HepG2 (cell line): ENCODE measurements around the gene VASH2. TPM values are rescaled to one million over a fixed set of nuclear protein-coding genes. Genes with fewer than 3 reads are reported as not detected.

Experiments used
- ATAC-seq: fragments of 200-7000 bp; cut with Tn5 transposase; 3 replicates; pipeline ENCODE4 v1.9.1; 2020; ENCODE audit warnings: mild to moderate bottlenecking, moderate library complexity
- BruUV-seq: library from RNA; stranded (reverse); fragments of 400-500 nt; replicated peaks from 2 replicates; lab custom pipeline; 2021; lab: Mats Ljungman, UMichigan
- CTCF ChIA-PET: fragments of 300-600 bp; formaldehyde crosslinking; extraction: SDS; loops from one replicate; lab custom pipeline; 2021; ENCODE audit warnings: low total read pairs, inconsistent platforms, low intra/inter-chr PET ratio; lab: Yijun Ruan, JAX
- POLR2A ChIA-PET: fragments of 350-600 bp; sonication (Branson Sonifier 250); formaldehyde crosslinking; loops from one replicate; lab custom pipeline; 2020; ENCODE audit warnings: antibody characterized with exemption, inconsistent platforms; lab: Yijun Ruan, JAX
- DNase-seq: peaks from one replicate; pipeline ENCODE4 v3.0.0-alpha.2; 2015; ENCODE audit warnings: low spot score
- FAIRE-seq: peaks from 3 replicates; lab custom pipeline; 2011; peaks lifted over from hg19 to GRCh38; lab: Jason Lieb, UNC
- H2AFZ ChIP-seq: one replicate; pipeline ENCODE4 v1.6.1; 2011; ENCODE audit warnings: low read length, inconsistent platforms
- H3K27ac ChIP-seq: fragments of 300-600 bp; 3 replicates; pipeline ENCODE4 v1.8.0; 2011; ENCODE audit warnings: mixed run types, mild to moderate bottlenecking, mixed read lengths, low read length, inconsistent platforms; ENCODE audit not compliant: insufficient read depth; ENCODE audit errors: extremely low read length
- H3K27me3 ChIP-seq, 2 experiments: fragments of 200-600 bp in 1 of 2; 2 replicates in 1 of 2; 3 replicates in 1 of 2; pipeline versions ENCODE4 v1.6.0 to v1.8.0; 2011; ENCODE audit warnings: low read length in 2 of 2, mild to moderate bottlenecking in 2 of 2, moderate library complexity in 2 of 2, inconsistent platforms in 1 of 2; ENCODE audit not compliant: insufficient read depth in 2 of 2, control insufficient read depth in 1 of 2
- H3K36me3 ChIP-seq, 2 experiments: fragments of 200-600 bp in 1 of 2; replicated peaks in 1 of 2; 2 replicates in 1 of 2; 3 replicates in 1 of 2; pipeline versions ENCODE4 v1.5.1 to v1.8.0; 2011; ENCODE audit warnings: low read length in 2 of 2, inconsistent platforms in 1 of 2; ENCODE audit not compliant: insufficient read depth in 2 of 2, control insufficient read depth in 1 of 2
- H3K4me1 ChIP-seq: 2 replicates; pipeline ENCODE4 v1.5.1; 2012; ENCODE audit warnings: low read length, inconsistent platforms; ENCODE audit not compliant: insufficient read depth
- H3K4me2 ChIP-seq: 2 replicates; pipeline ENCODE4 v1.6.0; 2011; ENCODE audit warnings: low read depth, low read length, inconsistent platforms
- H3K4me3 ChIP-seq, 3 experiments: fragments of 200-600 bp in 1 of 3; sonication (generic), shearing (Covaris generic) in 1 of 3; replicated peaks in 1 of 3; 2 replicates each; pipeline ENCODE4 v1.5.1; 2011 to 2016; ENCODE audit warnings: low read length in 3 of 3, inconsistent platforms in 2 of 3, low read depth in 2 of 3, mild to moderate bottlenecking in 2 of 3, control low read depth in 1 of 3, mixed read lengths in 1 of 3; ENCODE audit not compliant: insufficient read depth in 1 of 3
- H3K79me2 ChIP-seq: one replicate; pipeline ENCODE4 v1.6.1; 2011; ENCODE audit warnings: low read length, inconsistent platforms; ENCODE audit not compliant: insufficient read depth
- H3K9ac ChIP-seq: 2 replicates; pipeline ENCODE4 v1.6.0; 2011; ENCODE audit warnings: mild to moderate bottlenecking, low read depth, low read length, inconsistent platforms; ENCODE audit not compliant: insufficient read depth
- H3K9me3 ChIP-seq: 2 replicates; pipeline ENCODE4 v1.5.1; 2012; ENCODE audit warnings: mild to moderate bottlenecking, low read length
- H4K20me1 ChIP-seq: 2 replicates; pipeline ENCODE4 v1.6.0; 2011; ENCODE audit warnings: inconsistent platforms, mild to moderate bottlenecking, low read length, moderate library complexity; ENCODE audit not compliant: insufficient read depth
- ATF5 ChIP-seq: sonication (generic); formaldehyde crosslinking; IDR thresholded peaks from 2 replicates; pipeline ENCODE4 v1.4.0; 2020; ENCODE audit warnings: mild to moderate bottlenecking, low read depth, missing genetic modification reagents
- BCL6 ChIP-seq: IDR thresholded peaks from 2 replicates; pipeline ENCODE4 v1.6.1; 2016; ENCODE audit warnings: missing genetic modification reagents, missing compliant biosample characterization
- HMG20A ChIP-seq: IDR thresholded peaks from 2 replicates; pipeline ENCODE4 v1.6.1; 2016; ENCODE audit warnings: borderline replicate concordance
- ISL2 ChIP-seq: sonication (generic); formaldehyde crosslinking; IDR thresholded peaks from 2 replicates; pipeline ENCODE4 v1.5.0; 2020; ENCODE audit warnings: missing genetic modification reagents
- PLSCR1 ChIP-seq: sonication (generic); formaldehyde crosslinking; IDR thresholded peaks from 2 replicates; pipeline ENCODE4 v1.5.0; 2020; ENCODE audit warnings: missing genetic modification reagents, mild to moderate bottlenecking, borderline replicate concordance
- ZNF180 ChIP-seq: sonication (generic); formaldehyde crosslinking; IDR thresholded peaks from 2 replicates; pipeline ENCODE4 v1.4.0; 2020; ENCODE audit warnings: low read depth, missing genetic modification reagents, borderline replicate concordance
- ZNF333 ChIP-seq: sonication (generic); formaldehyde crosslinking; IDR thresholded peaks from 2 replicates; pipeline ENCODE4 v1.4.0; 2020; ENCODE audit warnings: mild to moderate bottlenecking, missing genetic modification reagents, borderline replicate concordance
- ZNF501 ChIP-seq: sonication (generic); formaldehyde crosslinking; IDR thresholded peaks from 2 replicates; pipeline ENCODE4 v1.5.1; 2020; ENCODE audit warnings: mild to moderate bottlenecking, moderate library complexity, missing genetic modification reagents
- ZNF558 ChIP-seq: sonication (generic); formaldehyde crosslinking; IDR thresholded peaks from 2 replicates; pipeline ENCODE4 v1.9.0; 2022; ENCODE audit warnings: mild to moderate bottlenecking, missing genetic modification reagents, borderline replicate concordance
- ZNF879 ChIP-seq: sonication (generic); formaldehyde crosslinking; IDR thresholded peaks from 2 replicates; pipeline ENCODE4 v1.8.1; 2023; ENCODE audit warnings: missing genetic modification reagents
- WGBS: methylation state at CpG from one replicate; pipeline ENCODE4 v1.1.6; 2017; ENCODE audit warnings: low lambda C conversion rate; 5-methylcytosine and 5-hydroxymethylcytosine counted together
- in situ Hi-C: cut with HindIII; loops from 2 replicates; pipeline ENCODE4 v1.10.0; 2017; ENCODE audit warnings: low pct_unique_long_range_greater_than_20kb; ENCODE audit not compliant: extremely low pct_ligation_motif_present
- intact Hi-C: fragments of 100-400 bp; cut with micrococcal nuclease; formaldehyde crosslinking; loops from one replicate; pipeline ENCODE4 v1.10.0; 2022; ENCODE audit not compliant: unreplicated experiment
- polyA plus RNA-seq, 8 experiments: library from polyadenylated mRNA; depleted of rRNA in 3 of 8; stranded (reverse) in 7 of 8; unstranded in 1 of 8; fragments of >200 nt; fragmentation: Illumina TruSeq in 4 of 8; extraction: Trizol in 4 of 8; gene quantifications; 2 replicates each; pipeline versions ENCODE4 v1.2.1 to v1.2.3, GENCODE V29; 2011 to 2016; ENCODE audit warnings: low read depth in 4 of 8, missing spikeins in 1 of 8, mixed read lengths in 1 of 8; ENCODE audit not compliant: insufficient read depth in 1 of 8
- total RNA-seq, 5 experiments: library from RNA; depleted of rRNA; stranded (reverse); fragments of >200 nt; fragmentation: Illumina TruSeq; extraction: Trizol; gene quantifications; 2 replicates each; pipeline ENCODE4 v1.2.3, GENCODE V29; 2016; ENCODE audit warnings: low read depth in 1 of 5
- TF ChIP-seq, protein P1 (sequence below): sonication (generic); formaldehyde crosslinking; IDR thresholded peaks from 2 replicates; pipeline ENCODE4 v1.5.0; 2020; ENCODE audit warnings: missing genetic modification reagents, mild to moderate bottlenecking, borderline replicate concordance

VASH2 gene
- total and polyA plus RNA-seq, 2 of the 13 experiments (the other 11 are each of a cell fraction or from before 2014, with no cell fraction given): 0.44 to 1.00 TPM

- Histone ChIP-seq H3K4me3 (no peak overlapping the region), H3K9ac (no peak overlapping the region), H3K36me3 (no peaks in the 10 kb centered on the region), H3K27me3 (no peaks in the 10 kb centered on the region), H3K4me1 (no peaks in the 10 kb centered on the region)
- CTCF ChIA-PET: no interaction called here
- WGBS: 90% methylated on average over 14 of the region's 18 CpGs
- FAIRE-seq: no peak
- TF ChIP-seq ZNF558 (CRISPR knock-in tag) (no peak), HMG20A (CRISPR knock-in tag) (no peak)
- TF ChIP-seq, all 625 proteins: peak for 0
- BruUV-seq: no TSS peak
- no peaks in the 10 kb centered on the region for H3K79me2 ChIP-seq
- H4K20me1 ChIP-seq: no peaks in the 10 kb centered on the region
- no peak overlapping the region for H3K4me2 ChIP-seq
- in situ Hi-C loops: no loop called here
- intact Hi-C loops: no loop called here
- ATAC-seq (no peak; the same call in 2 of the 3 replicates), DNase-seq (no peak)
- no peak overlapping the region for H2AFZ ChIP-seq
- H3K27ac ChIP-seq: no peak overlapping the region
- POLR2A ChIA-PET: no interaction called here
- no peaks in the 10 kb centered on the region for H3K9me3 ChIP-seq
Observed at GRCh38 chr1:212959266-212960220, 9.2 kb downstream of the VASH2 start.

DNA sequence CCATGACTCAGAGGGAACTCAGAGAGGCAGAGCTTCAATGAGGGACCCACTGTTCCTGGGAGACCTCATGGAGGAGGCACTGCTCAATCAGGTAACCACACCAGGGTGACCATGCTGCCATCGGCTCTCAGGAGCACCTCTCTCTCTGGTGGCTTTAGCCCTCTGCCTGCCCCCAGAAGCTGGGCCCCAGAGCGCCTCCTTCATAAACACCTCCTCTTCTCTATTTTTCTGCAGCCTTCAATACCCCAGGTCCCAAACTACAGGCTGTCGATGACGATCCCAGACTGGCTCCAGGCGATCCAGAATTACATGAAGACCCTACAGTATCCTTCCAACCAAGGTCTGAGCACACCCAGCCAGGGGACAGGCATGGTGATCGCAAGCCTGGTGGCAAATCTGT lies 10.6 kb downstream of the VASH2 start:
- BruUV-seq: no TSS peak
- DNase-seq (no peak), ATAC-seq (no peak), FAIRE-seq (no peak)
- H3K27me3 ChIP-seq: no peaks in the 10 kb centered on the region
- CTCF ChIA-PET: no interaction called here
- H3K9ac ChIP-seq: no peak overlapping the region
- TF ChIP-seq ZNF333 (CRISPR knock-in tag) (no peak), ATF5 (no peak), ZNF879 (CRISPR knock-in tag) (no peak), BCL6 (CRISPR knock-in tag) (no peak), ISL2 (CRISPR knock-in tag) (no peak), ZNF501 (no peak), PLSCR1 (CRISPR knock-in tag) (no peak), ZNF180 (CRISPR knock-in tag) (no peak)
- TF ChIP-seq, protein P1, sequence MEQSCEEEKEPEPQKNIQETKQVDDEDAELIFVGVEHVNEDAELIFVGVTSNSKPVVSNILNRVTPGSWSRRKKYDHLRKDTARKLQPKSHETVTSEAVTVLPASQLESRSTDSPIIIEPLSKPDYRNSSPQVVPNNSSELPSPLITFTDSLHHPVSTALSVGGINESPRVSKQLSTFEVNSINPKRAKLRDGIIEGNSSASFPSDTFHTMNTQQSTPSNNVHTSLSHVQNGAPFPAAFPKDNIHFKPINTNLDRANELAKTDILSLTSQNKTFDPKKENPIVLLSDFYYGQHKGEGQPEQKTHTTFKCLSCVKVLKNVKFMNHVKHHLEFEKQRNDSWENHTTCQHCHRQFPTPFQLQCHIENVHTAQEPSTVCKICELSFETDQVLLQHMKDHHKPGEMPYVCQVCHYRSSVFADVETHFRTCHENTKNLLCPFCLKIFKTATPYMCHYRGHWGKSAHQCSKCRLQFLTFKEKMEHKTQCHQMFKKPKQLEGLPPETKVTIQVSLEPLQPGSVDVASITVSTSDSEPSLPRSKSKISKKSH: no peak
- intact Hi-C loops: no loop called here
- no peak overlapping the region for H3K4me3 ChIP-seq
- no peaks in the 10 kb centered on the region for H3K36me3 ChIP-seq
- 91% methylated on average over 6 of the region's 6 CpGs for WGBS
- no peak overlapping the region for H3K27ac ChIP-seq
- H3K9me3 ChIP-seq: no peaks in the 10 kb centered on the region
- no peak overlapping the region for H3K4me2 ChIP-seq
- POLR2A ChIA-PET: no interaction called here
- no peaks in the 10 kb centered on the region for H3K79me2 ChIP-seq
- no peak overlapping the region for H2AFZ ChIP-seq
- H3K4me1 ChIP-seq: no peaks in the 10 kb centered on the region
- in situ Hi-C loops: no loop called here
- no peaks in the 10 kb centered on the region for H4K20me1 ChIP-seq
